Tibial nerve (tissue), 3 donors: ENCODE data around the gene M1AP.

Source experiments
- POLR2A ChIP-seq, 2 donors: fragments of 450-650 bp; IDR thresholded peaks; one replicate each; pipeline ENCODE4 v1.6.1; 2017; ENCODE audit warnings: antibody characterized with exemption in 2 of 2, mild to moderate bottlenecking in 2 of 2, moderate library complexity in 2 of 2
- TF ChIP-seq, protein P1 (sequence below), 5 experiments: fragments of 200-600 bp in 3 of 5; fragments of 450-650 bp in 2 of 5; sonication (generic) in 3 of 5; IDR thresholded peaks; one replicate each; pipeline ENCODE4 v1.5.1; 2016 to 2019; ENCODE audit warnings: antibody characterized with exemption in 5 of 5, mild to moderate bottlenecking in 3 of 5, moderate library complexity in 2 of 5

GRCh38 chr2:74566076-74566753 lies 81.9 kb downstream of the M1AP start:
- TF ChIP-seq, protein P1, sequence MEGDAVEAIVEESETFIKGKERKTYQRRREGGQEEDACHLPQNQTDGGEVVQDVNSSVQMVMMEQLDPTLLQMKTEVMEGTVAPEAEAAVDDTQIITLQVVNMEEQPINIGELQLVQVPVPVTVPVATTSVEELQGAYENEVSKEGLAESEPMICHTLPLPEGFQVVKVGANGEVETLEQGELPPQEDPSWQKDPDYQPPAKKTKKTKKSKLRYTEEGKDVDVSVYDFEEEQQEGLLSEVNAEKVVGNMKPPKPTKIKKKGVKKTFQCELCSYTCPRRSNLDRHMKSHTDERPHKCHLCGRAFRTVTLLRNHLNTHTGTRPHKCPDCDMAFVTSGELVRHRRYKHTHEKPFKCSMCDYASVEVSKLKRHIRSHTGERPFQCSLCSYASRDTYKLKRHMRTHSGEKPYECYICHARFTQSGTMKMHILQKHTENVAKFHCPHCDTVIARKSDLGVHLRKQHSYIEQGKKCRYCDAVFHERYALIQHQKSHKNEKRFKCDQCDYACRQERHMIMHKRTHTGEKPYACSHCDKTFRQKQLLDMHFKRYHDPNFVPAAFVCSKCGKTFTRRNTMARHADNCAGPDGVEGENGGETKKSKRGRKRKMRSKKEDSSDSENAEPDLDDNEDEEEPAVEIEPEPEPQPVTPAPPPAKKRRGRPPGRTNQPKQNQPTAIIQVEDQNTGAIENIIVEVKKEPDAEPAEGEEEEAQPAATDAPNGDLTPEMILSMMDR (IDR thresholded peaks at IDR 0.05): no peak
- TF ChIP-seq POLR2A (IDR thresholded peaks at IDR 0.05): no peak
